Gastrocnemius medialis (tissue), 4 donors: ENCODE data around the gene FGFBP1.

ENCODE experiments used
- POLR2A ChIP-seq, 2 donors: fragments of 450-650 bp; IDR thresholded peaks; one replicate each; pipeline ENCODE4 v1.6.1; 2017; ENCODE audit warnings: antibody characterized with exemption in 2 of 2, mild to moderate bottlenecking in 2 of 2, moderate library complexity in 2 of 2
- TF ChIP-seq, protein P1 (sequence below), 5 experiments: fragments of 450-650 bp in 3 of 5; fragments of 200-600 bp in 2 of 5; sonication (generic) in 2 of 5; IDR thresholded peaks in 4 of 5; conservative IDR thresholded peaks in 1 of 5; 1 replicate in 4 of 5; 2 replicates in 1 of 5; pipeline ENCODE4 v1.5.1; 2016 to 2019; ENCODE audit warnings: antibody characterized with exemption in 5 of 5, mild to moderate bottlenecking in 3 of 5, moderate library complexity in 3 of 5

DNA sequence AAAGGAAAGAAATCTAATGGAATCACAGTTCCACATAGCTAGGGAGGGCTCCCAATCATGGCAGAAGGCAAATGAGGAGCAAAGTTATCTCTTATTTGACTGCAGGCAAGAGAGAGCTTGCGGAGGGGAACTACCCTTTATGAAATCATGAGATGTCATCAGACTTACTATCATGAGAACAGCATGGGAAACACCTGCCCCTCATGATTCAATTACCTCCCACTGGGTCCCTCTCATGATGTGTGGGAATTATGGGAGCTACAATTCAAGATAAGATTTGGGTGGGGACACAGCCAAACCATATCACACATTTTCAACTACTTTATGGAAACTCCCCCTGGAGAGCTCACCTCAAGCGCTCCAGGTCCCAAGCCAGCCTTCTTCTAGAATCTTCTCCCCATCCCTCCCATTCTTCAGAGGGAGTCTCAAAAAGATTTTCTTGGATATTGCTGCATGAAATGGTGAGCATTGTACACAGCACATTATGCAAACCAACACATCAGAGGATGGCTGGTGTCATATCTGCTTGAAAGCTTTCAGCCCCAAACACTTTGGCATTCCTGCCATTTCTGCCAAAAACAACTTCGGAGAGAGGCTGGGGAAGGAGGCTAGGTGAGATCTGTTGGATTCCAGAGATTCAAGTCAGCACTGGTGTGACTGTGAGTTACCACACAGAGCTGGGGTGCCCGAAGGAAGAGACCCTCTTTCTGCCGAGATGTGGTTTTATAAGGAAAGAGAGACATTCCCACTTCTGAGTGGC, 6.9 kb downstream of the FGFBP1 start:
- TF ChIP-seq, protein P1, sequence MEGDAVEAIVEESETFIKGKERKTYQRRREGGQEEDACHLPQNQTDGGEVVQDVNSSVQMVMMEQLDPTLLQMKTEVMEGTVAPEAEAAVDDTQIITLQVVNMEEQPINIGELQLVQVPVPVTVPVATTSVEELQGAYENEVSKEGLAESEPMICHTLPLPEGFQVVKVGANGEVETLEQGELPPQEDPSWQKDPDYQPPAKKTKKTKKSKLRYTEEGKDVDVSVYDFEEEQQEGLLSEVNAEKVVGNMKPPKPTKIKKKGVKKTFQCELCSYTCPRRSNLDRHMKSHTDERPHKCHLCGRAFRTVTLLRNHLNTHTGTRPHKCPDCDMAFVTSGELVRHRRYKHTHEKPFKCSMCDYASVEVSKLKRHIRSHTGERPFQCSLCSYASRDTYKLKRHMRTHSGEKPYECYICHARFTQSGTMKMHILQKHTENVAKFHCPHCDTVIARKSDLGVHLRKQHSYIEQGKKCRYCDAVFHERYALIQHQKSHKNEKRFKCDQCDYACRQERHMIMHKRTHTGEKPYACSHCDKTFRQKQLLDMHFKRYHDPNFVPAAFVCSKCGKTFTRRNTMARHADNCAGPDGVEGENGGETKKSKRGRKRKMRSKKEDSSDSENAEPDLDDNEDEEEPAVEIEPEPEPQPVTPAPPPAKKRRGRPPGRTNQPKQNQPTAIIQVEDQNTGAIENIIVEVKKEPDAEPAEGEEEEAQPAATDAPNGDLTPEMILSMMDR (IDR thresholded peaks at IDR 0.05 in 4 of 5, conservative IDR thresholded peaks at IDR 0.05 in 1 of 5), result no peak
- no peak for TF ChIP-seq POLR2A (IDR thresholded peaks at IDR 0.05)
